A549 treated with ZK216348 at 1 μM for 4 hours (cell line): Measurements from ENCODE around the gene HLA-G. TPM values are rescaled to one million over a fixed set of nuclear protein-coding genes. Genes with fewer than 3 reads are reported as not detected.

Experiments used
- total RNA-seq: library from RNA; stranded (reverse); fragments of 200-300 nt; extraction: Qiagen RNA extraction; gene quantifications from 5 replicates; pipeline ENCODE4 v1.2.3, GENCODE V29; 2022; ENCODE audit warnings: low read depth

The HLA-G gene
- not detected in 5 replicates for total RNA-seq

GRCh38 chr6:29827579-29828470 is at the start of gene HLA-G:
TSS of gene HLA-G (plus strand) at chr6:29827825. CDS start at chr6:29827845, 20 bp downstream.

Other genes starting within 250 kb of the HLA-G start
- not detected in 5 replicates for gene OR2H2, start 242.7 kb upstream of the HLA-G start, total RNA-seq
- 3.7 to 8.2 TPM (median 5.7 TPM) in 5 replicates for gene GABBR1, start 194.6 kb upstream of the HLA-G start, total RNA-seq
- not detected in 5 replicates for gene MOG, start 170.7 kb upstream of the HLA-G start, total RNA-seq
- gene ZFP57, start 146.7 kb upstream of the HLA-G start, total RNA-seq, result not detected in 5 replicates
- gene HLA-F, start 104.4 kb upstream of the HLA-G start, total RNA-seq, result 2.5 to 7.5 TPM (median 4.9 TPM) in 5 replicates
- gene HLA-A, start 114.7 kb downstream of the HLA-G start, total RNA-seq, result 93.3 to 151 TPM (median 142 TPM) in 5 replicates
- gene POLR1H, start 233.4 kb downstream of the HLA-G start, total RNA-seq, result 29.4 to 32.5 TPM (median 31.6 TPM) in 5 replicates
- 40.8 to 42.9 TPM (median 42.2 TPM) in 5 replicates for gene PPP1R11, start 239.4 kb downstream of the HLA-G start, total RNA-seq
- not detected in 5 replicates for gene RNF39, start 247.9 kb downstream of the HLA-G start, total RNA-seq